IMR-90 (cell line): ENCODE measurements around the gene INTS11. TPM values are rescaled to one million over a fixed set of nuclear protein-coding genes. Genes with fewer than 3 reads are reported as not detected.

Source experiments
- ATAC-seq: fragments of 200-7000 bp; cut with Tn5 transposase; 2 replicates; pipeline ENCODE4 v1.9.1; 2020; ENCODE audit warnings: low read depth, mild to moderate bottlenecking, moderate library complexity
- BruUV-seq: library from RNA; stranded (reverse); fragments of 400-500 nt; replicated peaks from 2 replicates; lab custom pipeline; 2021; lab: Mats Ljungman, UMichigan
- CTCF ChIA-PET: fragments of 300-600 bp; formaldehyde crosslinking; extraction: SDS; loops from one replicate; lab custom pipeline; 2021; ENCODE audit warnings: antibody characterized with exemption; lab: Yijun Ruan, JAX
- POLR2A ChIA-PET: fragments of 300-600 bp; sonication (Branson Sonifier 250); formaldehyde crosslinking; loops from one replicate; lab custom pipeline; 2022; ENCODE audit warnings: antibody characterized with exemption; ENCODE audit not compliant: unreplicated experiment; lab: Charles Lee
- DNase-seq: peaks from one replicate; pipeline ENCODE4 v3.0.0; 2013
- H2AFZ ChIP-seq: replicated peaks from 2 replicates; pipeline ENCODE3; 2013; ENCODE audit warnings: low read length, mild to moderate bottlenecking; ENCODE audit not compliant: poor library complexity
- H2AK5ac ChIP-seq: 2 replicates; pipeline ENCODE4 v1.6.1; 2013; ENCODE audit warnings: low read depth, low read length, inconsistent platforms
- H2AK9ac ChIP-seq: replicated peaks from 2 replicates; pipeline ENCODE3; 2013; ENCODE audit warnings: mild to moderate bottlenecking, low read depth, low read length, moderate library complexity; ENCODE audit not compliant: poor library complexity
- H2BK120ac ChIP-seq: 2 replicates; pipeline ENCODE4 v1.6.1; 2013; ENCODE audit warnings: low read depth, low read length, inconsistent platforms
- H2BK15ac ChIP-seq: 3 replicates; pipeline ENCODE4 v1.6.1; 2013; ENCODE audit warnings: low read depth, low read length, inconsistent platforms
- H2BK20ac ChIP-seq: 2 replicates; pipeline ENCODE4 v1.6.1; 2013; ENCODE audit warnings: low read depth, mild to moderate bottlenecking, inconsistent platforms, low read length, moderate library complexity
- H2BK5ac ChIP-seq: 2 replicates; pipeline ENCODE4 v1.6.1; 2013; ENCODE audit warnings: mild to moderate bottlenecking, low read depth, low read length, inconsistent platforms; ENCODE audit not compliant: poor library complexity, severe bottlenecking
- H3K14ac ChIP-seq: replicated peaks from 2 replicates; pipeline ENCODE4 v1.6.1; 2013; ENCODE audit warnings: low read depth, low read length, inconsistent platforms
- H3K18ac ChIP-seq: 2 replicates; pipeline ENCODE4 v1.6.1; 2013; ENCODE audit warnings: low read depth, low read length, control low read depth
- H3K23ac ChIP-seq: 2 replicates; pipeline ENCODE4 v1.6.1; 2013; ENCODE audit warnings: low read depth, low read length, inconsistent platforms
- H3K27ac ChIP-seq: 2 replicates; pipeline ENCODE4 v1.5.1; 2013; ENCODE audit warnings: mild to moderate bottlenecking, control low read depth, low read length; ENCODE audit not compliant: insufficient read depth
- H3K27me3 ChIP-seq: 2 replicates; pipeline ENCODE4 v1.6.1; 2013; ENCODE audit warnings: low read length; ENCODE audit not compliant: control insufficient read depth, insufficient read depth
- H3K36me3 ChIP-seq: 2 replicates; pipeline ENCODE4 v1.6.1; 2013; ENCODE audit warnings: low read length, mixed read lengths; ENCODE audit not compliant: control insufficient read depth, insufficient read depth
- H3K4ac ChIP-seq: 2 replicates; pipeline ENCODE4 v1.6.1; 2013; ENCODE audit warnings: low read depth, low read length, inconsistent platforms
- H3K4me1 ChIP-seq: 2 replicates; pipeline ENCODE4 v1.6.1; 2013; ENCODE audit warnings: low read length, mixed read lengths; ENCODE audit not compliant: control insufficient read depth, insufficient read depth
- H3K4me2 ChIP-seq: 2 replicates; pipeline ENCODE4 v1.6.1; 2013; ENCODE audit warnings: low read depth, mild to moderate bottlenecking, control low read depth, low read length, moderate library complexity
- H3K4me3 ChIP-seq: 2 replicates; pipeline ENCODE4 v1.5.1; 2013; ENCODE audit warnings: low read depth, mild to moderate bottlenecking, control low read depth, low read length, moderate library complexity; ENCODE audit not compliant: insufficient read depth
- H3K56ac ChIP-seq: 2 replicates; pipeline ENCODE4 v1.6.1; 2013; ENCODE audit warnings: low read length, inconsistent platforms; ENCODE audit not compliant: insufficient read depth; ENCODE audit errors: extremely low read depth
- H3K79me1 ChIP-seq, 2 experiments: 2 replicates each; pipeline ENCODE4 v1.6.1; 2013; ENCODE audit warnings: low read length in 2 of 2, inconsistent platforms in 1 of 2, low read depth in 1 of 2
- H3K9ac ChIP-seq: 2 replicates; pipeline ENCODE4 v1.6.1; 2013; ENCODE audit warnings: low read depth, low read length, control low read depth
- H3K9me1 ChIP-seq: 2 replicates; pipeline ENCODE4 v1.6.1; 2013; ENCODE audit warnings: low read length, inconsistent platforms; ENCODE audit not compliant: insufficient read depth
- H3K9me3 ChIP-seq: 2 replicates; pipeline ENCODE4 v1.6.1; 2013; ENCODE audit warnings: low read length; ENCODE audit not compliant: control insufficient read depth, insufficient read depth
- H4K20me1 ChIP-seq: 2 replicates; pipeline ENCODE4 v1.6.1; 2013; ENCODE audit warnings: low read length, inconsistent platforms; ENCODE audit not compliant: insufficient read depth
- H4K5ac ChIP-seq: 2 replicates; pipeline ENCODE4 v1.6.1; 2013; ENCODE audit warnings: mild to moderate bottlenecking, low read depth, low read length, control low read depth
- H4K8ac ChIP-seq, 2 experiments: 2 replicates each; pipeline ENCODE4 v1.6.1; 2013; ENCODE audit warnings: low read depth in 2 of 2, low read length in 2 of 2, control low read depth in 1 of 2, inconsistent platforms in 1 of 2
- H4K91ac ChIP-seq: 2 replicates; pipeline ENCODE4 v1.6.1; 2013; ENCODE audit warnings: low read depth, low read length, inconsistent platforms; ENCODE audit not compliant: insufficient read depth
- BHLHE40 ChIP-seq: fragments of 150-350 bp; IDR thresholded peaks from 2 replicates; pipeline ENCODE4 v1.6.1; 2016; ENCODE audit warnings: mild to moderate bottlenecking, low read depth, low read length
- CEBPB ChIP-seq: IDR thresholded peaks from 2 replicates; pipeline ENCODE4 v1.6.1; 2012; ENCODE audit warnings: low read depth, low read length, improper control_type of control experiment
- CHD1 ChIP-seq: IDR thresholded peaks from 2 replicates; pipeline ENCODE4 v1.6.1; 2012; ENCODE audit warnings: low read depth, low read length, improper control_type of control experiment
- CTCF ChIP-seq: conservative IDR thresholded peaks from 2 replicates; pipeline ENCODE4 v1.5.1; 2012; ENCODE audit warnings: mild to moderate bottlenecking, low read depth, low read length, improper control_type of control experiment
- ELK1 ChIP-seq: fragments of 150-350 bp; IDR thresholded peaks from 2 replicates; pipeline ENCODE4 v1.6.1; 2016; ENCODE audit warnings: low read depth, mild to moderate bottlenecking, low read length, moderate library complexity, borderline replicate concordance
- FOS ChIP-seq: fragments of 150-350 bp; IDR thresholded peaks from 2 replicates; pipeline ENCODE4 v1.6.1; 2016; ENCODE audit warnings: low read depth, low read length
- MAFK ChIP-seq: IDR thresholded peaks from 2 replicates; pipeline ENCODE4 v1.6.1; 2012; ENCODE audit warnings: low read depth, low read length, improper control_type of control experiment
- MAZ ChIP-seq: IDR thresholded peaks from 2 replicates; pipeline ENCODE4 v1.6.1; 2012; ENCODE audit warnings: low read depth, mild to moderate bottlenecking, low read length, improper control_type of control experiment, moderate library complexity, borderline replicate concordance
- MXI1 ChIP-seq: IDR thresholded peaks from 2 replicates; pipeline ENCODE4 v1.6.1; 2012; ENCODE audit warnings: low read depth, mild to moderate bottlenecking, low read length, moderate library complexity, borderline replicate concordance
- NFE2L2 ChIP-seq: fragments of 150-350 bp; IDR thresholded peaks from 2 replicates; pipeline ENCODE4 v1.6.1; 2016; ENCODE audit warnings: low read depth, mild to moderate bottlenecking, low read length
- POLR2A ChIP-seq: IDR thresholded peaks from 2 replicates; pipeline ENCODE4 v1.6.1; 2012; ENCODE audit warnings: mild to moderate bottlenecking, low read depth, low read length
- RAD21 ChIP-seq: IDR thresholded peaks from 2 replicates; pipeline ENCODE4 v1.6.1; 2012; ENCODE audit warnings: low read length, improper control_type of control experiment
- RCOR1 ChIP-seq: IDR thresholded peaks from 2 replicates; pipeline ENCODE4 v1.6.1; 2012; ENCODE audit warnings: mild to moderate bottlenecking, low read length, improper control_type of control experiment; ENCODE audit not compliant: insufficient replicate concordance
- RFX5 ChIP-seq: IDR thresholded peaks from 2 replicates; pipeline ENCODE4 v1.8.0; 2012; ENCODE audit warnings: low read depth, mild to moderate bottlenecking, low read length, moderate library complexity
- SMC3 ChIP-seq: fragments of 150-350 bp; IDR thresholded peaks from 2 replicates; pipeline ENCODE4 v1.6.1; 2016; ENCODE audit warnings: low read depth, mild to moderate bottlenecking, antibody characterized with exemption, low read length, moderate library complexity
- USF2 ChIP-seq: fragments of 150-350 bp; IDR thresholded peaks from 2 replicates; pipeline ENCODE4 v1.6.1; 2017; ENCODE audit warnings: mild to moderate bottlenecking, antibody characterized with exemption, low read length, low read depth
- WGBS, 2 experiments: methylation state at CpG; one replicate each; pipeline versions ENCODE4 v1.1.5 to v1.1.7; 2013; ENCODE audit warnings: missing lambda C conversion rate in 2 of 2; ENCODE audit not compliant: insufficient read length in 1 of 2; ENCODE audit errors: extremely low coverage in 2 of 2; 5-methylcytosine and 5-hydroxymethylcytosine counted together
- dilution Hi-C: fragments of 300-500 bp; cut with HindIII; formaldehyde crosslinking; loops from one replicate; pipeline ENCODE4 v1.14.3; 2018; ENCODE audit warnings: low sequenced_read_pairs; ENCODE audit not compliant: unreplicated experiment
- in situ Hi-C: fragments of 300-500 bp; cut with MboI; formaldehyde crosslinking; loops from 3 replicates; pipeline ENCODE4 v1.14.3; 2019; ENCODE audit warnings: low sequenced_read_pairs, inconsistent platforms, mixed read lengths
- intact Hi-C: fragments of 100-400 bp; cut with micrococcal nuclease; formaldehyde crosslinking; loops from 2 replicates; pipeline ENCODE4 v1.10.0; 2022
- polyA plus RNA-seq, 3 experiments: library from polyadenylated mRNA; depleted of rRNA; stranded (reverse); fragments of >200 nt; gene quantifications; 2 replicates each; pipeline ENCODE4 v1.2.3, GENCODE V29; 2012; ENCODE audit warnings: low replicate concordance in 1 of 3
- total RNA-seq: library from RNA; depleted of rRNA; stranded (reverse); fragments of >200 nt; gene quantifications from 2 replicates; pipeline ENCODE4 v1.2.3, GENCODE V29; 2012

Gene INTS11
- total and polyA plus RNA-seq, 2 of the 4 experiments (the other 2 are of a cell fraction): 56.1 to 123 TPM

GRCh38 chr1:1303736-1304135, 20.7 kb downstream of the INTS11 start:
- CTCF ChIA-PET: interaction anchor here (0.7 kb wide), 1 partner anchor 28 kb away, joined by 3 read pairs; no protein-coding TSS in a partner anchor
- H4K20me1 ChIP-seq: peaks cover 54% of the 10 kb centered on the region

More at GRCh38 chr1:1303736-1304135, 20.7 kb downstream of the INTS11 start:
- Histone ChIP-seq H3K14ac (no peak overlapping the region), H2AK9ac (peak overlapping the region; percentile 76), H3K9me3 (no peaks in the 10 kb centered on the region), H3K56ac (no peak overlapping the region), H3K27ac (no peak overlapping the region; the same call in 1 of the 2 replicates), H3K4me3 (no peak overlapping the region), H3K27me3 (no peaks in the 10 kb centered on the region), H2BK15ac (no peak overlapping the region), H2BK5ac (peak overlapping the region; percentile 11), H2AFZ (no peak overlapping the region), H3K9ac (no peak overlapping the region), H3K4ac (peak overlapping the region; percentile 18; the same call in 1 of the 2 replicates), H2BK120ac (no peak overlapping the region), H4K5ac (no peak overlapping the region), H3K36me3 (peaks cover 9% of the 10 kb centered on the region), H3K18ac (no peak overlapping the region), H3K4me1 (peaks cover 25% of the 10 kb centered on the region), H3K9me1 (peaks cover 3% of the 10 kb centered on the region), H4K8ac (0 out of 4 replicates have a peak overlapping the region, but pooled peaks of 1 of the 2 experiments have one; percentile 20), H3K4me2 (no peak overlapping the region), H3K23ac (0 out of 2 replicates have a peak overlapping the region, but pooled peaks have one; percentile 4), H2BK20ac (no peak overlapping the region), H2AK5ac (peak overlapping the region; percentile 33), H4K91ac (no peak overlapping the region), H3K79me1 (peaks cover 3 to 53% of the 10 kb centered on the region in 2 experiments; a peak in 3 of 4 replicates)
- intact Hi-C loops: no loop called here
- 97% methylated on average over 5 of the region's 13 CpGs; no CpG with 5 or more reads in 1 of the 2 experiments for WGBS, 2 experiments
- BruUV-seq: no TSS peak
- in situ Hi-C loops: no loop called here
- dilution Hi-C loops: no loop called here
- ATAC-seq (no peak), DNase-seq (no peak)
- POLR2A ChIA-PET: interaction anchor here (0.6 kb wide), 1 partner anchor 27 kb away, joined by 4 read pairs; no protein-coding TSS in a partner anchor
- TF ChIP-seq RCOR1 (no peak), CEBPB (no peak), MXI1 (no peak), MAFK (no peak), RAD21 (no peak), CTCF (no peak), SMC3 (no peak), CHD1 (no peak), NFE2L2 (no peak), MAZ (no peak), BHLHE40 (no peak), POLR2A (no peak), ELK1 (no peak), USF2 (no peak), FOS (no peak), RFX5 (no peak)
